Measurements from ENCODE around the gene MYRF.

The MYRF gene

DNA sequence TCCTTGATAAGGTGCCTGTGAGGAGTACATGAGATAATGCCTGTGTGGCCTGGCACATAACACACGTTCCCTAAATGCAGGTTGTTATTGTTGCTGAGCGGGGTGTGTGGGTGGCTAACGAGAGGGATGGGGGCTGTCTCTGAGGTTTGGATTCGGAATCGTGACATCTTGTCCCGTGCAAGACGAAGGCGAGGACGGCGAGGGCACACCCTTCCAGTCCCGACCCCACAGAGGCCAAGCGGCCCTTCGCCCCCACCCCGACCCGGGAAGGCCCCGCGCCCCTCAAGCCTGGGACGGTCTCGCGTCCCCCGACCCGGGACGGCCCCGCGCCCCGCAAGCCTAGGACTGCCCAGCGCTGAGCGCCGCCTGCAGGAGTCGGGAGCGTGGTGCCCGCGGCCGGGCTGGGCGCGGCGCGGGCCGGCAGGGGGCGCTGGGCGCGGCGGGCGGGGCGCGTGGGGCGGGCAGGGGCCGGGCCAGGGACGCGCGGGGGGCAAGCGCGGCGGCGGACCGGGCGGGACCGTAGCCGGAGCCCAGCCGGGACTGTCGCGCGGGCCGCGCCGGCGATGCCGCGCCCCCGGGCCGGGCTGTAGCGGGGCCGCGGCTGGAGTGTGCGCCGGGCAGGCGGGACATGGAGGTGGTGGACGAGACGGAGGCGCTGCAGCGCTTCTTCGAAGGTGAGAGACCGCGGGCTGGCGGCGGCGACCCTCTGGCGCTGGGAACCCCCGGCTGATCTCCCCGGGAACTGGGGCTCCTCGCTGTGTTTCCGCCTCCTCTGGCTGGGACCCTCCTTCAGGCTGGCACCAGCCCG lies at the start of gene MYRF:
Gene MYRF, plus strand, starts transcription at position 520 of the 808 bp plus-strand sequence. Its CDS starts 109 bp downstream, at position 629.
- no peak for DNase-seq (ENCODE audit: low read depth, low spot score)

DNA sequence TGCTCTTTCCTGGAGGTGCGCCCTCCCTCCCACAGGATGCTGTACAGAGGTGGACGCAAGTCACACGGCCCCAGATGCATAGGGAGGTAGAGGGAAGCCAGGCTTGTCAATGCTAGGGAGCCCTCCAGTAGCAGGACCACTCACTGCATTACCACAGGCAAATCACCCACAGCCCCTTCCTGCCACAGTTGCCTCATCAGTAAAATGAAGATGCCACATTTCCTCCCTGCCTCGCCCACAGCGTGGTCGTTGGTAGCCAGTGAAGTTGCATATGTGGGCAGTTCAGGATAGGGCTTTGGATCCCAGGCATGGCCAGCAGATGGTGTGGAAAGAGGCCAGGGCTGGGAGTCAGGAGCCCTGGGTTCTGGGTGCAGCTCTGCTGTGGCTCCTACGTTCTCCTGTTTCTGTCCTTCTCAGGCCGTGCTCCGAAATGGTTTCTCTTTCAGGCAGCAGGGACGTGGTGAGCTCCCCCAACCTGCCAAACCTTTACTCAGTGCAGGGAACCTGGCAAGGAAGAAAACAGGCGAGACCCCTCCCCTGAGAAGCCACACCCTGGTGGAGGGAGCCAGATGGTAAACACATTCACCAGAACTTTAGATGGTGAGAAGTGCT lies 49.6 kb upstream of the MYRF start:
- DNase-seq (ENCODE audit: low read depth, low spot score), result no peak

DNA sequence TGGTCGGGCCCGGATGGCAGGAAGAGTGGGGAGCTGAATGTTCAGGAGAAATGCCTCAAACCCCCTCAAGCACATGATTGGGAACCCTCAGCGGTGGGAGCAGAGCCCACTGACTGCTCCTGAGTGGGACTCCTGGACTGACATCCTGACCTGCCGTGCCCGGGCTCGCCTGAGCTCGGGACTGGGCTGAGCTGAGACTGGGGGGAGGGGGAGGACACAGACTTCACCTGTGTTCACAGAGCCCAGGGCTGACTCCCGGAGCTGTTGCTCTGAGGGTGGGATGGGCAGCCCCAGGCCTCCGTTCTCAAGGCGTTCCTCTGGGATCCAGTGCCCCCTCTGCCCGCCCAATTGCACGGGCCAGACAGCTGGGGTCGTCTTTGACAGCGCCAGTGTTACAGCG lies 47.6 kb upstream of the MYRF start:
- no peak for DNase-seq (ENCODE audit: low read depth, low spot score)

DNA sequence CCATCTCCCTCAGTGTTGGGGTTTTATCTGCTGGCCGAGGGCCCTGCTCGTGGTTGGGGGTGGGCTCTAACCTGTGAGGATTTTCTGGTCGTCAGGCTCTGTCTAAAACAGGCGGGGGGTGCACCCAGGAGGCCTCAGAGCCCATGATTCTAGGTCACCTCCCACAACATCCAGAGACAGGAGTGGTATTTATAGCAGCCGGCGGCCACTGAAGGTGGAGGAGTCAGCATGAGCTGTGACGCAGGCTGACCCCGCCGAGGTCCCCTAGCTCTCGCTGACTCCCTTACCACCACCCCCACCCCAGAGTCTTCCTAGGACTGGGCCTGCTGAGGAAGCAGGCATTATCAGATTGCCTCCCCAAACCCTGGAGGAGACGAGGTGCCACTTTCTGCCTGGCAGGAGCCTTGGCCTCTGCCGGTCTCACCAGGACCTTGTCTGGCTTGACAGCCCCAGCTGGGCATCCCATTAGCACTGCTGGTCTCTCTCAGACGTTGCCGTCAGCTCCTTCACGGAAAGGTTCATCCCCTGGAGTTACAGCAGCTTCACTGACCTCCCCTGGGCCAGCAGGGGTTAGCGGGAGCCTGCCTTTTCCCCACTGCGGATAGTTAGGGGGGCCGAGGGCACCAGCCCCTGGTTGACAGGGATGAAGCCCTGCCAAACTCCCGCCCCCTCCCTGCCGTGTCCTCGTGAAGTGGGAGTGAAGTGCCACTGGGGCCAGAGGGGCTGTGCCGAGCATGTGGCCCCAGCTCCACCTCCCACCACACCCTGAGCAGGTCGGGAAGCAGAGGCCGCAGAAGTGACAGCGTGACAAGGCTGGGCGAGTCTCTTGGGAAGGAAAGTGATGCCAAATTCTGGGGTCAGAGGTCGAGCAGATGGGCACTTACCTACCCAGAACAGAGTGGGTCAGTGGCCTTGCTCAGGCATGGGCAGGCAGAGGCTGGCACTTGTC lies 45.7 kb upstream of the MYRF start:
- no peak for DNase-seq (ENCODE audit: low read depth, low spot score)

DNA sequence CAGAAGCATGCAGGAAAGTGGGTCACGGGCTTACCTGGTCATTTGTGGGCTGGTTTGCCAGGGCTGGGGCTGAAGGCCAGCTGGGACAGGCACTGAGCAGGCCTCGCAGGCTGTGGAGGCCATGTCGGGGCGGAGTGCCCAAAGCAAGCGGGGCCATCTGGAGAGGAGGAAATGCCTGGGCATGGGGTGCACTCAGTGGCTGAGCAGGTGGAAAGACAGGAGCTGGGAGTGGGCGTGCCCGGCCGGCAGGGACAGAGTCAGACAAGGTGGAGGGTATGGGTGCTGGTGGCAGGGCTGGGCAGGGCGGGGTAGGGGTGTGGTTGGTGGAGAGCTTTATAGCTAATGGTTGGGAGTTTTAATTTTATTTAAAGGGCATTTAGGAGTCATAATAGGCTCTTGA lies 44.9 kb upstream of the MYRF start:
- no peak for DNase-seq (ENCODE audit: low read depth, low spot score)

DNA sequence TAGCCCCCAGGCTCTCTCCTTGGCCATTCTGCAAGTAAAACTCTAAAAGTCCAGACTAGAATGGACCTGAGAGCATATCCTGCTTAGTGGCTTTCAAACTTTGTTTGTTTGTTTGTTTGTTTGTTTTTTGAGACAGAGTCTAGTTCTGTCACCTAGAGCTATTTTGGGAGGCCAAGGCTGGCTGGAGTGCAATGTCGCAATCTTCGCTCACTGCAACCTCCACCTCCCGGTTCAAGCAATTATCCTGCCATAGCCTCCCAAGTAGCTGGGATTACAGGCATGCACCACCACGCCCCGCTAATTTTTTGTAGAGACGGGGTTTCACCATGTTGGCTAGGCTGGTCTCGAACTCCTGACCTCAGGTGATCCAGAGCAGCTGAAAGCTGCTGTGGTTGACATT lies 43.3 kb upstream of the MYRF start:
- DNase-seq (ENCODE audit: low read depth, low spot score), result no peak

DNA sequence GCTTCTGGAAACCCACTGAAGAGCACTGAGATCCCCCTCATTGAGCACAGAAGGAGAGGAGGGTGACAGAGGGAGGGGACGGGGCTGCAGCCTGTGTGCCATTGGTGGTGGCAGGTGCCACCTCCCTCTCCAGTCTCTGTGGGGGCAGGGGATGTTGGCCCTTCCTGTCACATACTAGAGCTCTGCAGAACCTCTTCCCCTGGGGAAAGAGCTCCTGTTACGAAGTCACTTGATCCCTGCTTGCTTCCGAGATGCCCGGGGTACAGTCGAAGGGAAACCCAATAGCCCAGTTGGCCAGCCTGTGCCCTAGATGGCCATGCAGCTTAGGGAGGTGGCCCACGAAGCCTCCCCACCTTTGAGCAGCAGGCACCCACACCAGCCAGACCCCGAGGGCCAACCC lies 42.9 kb upstream of the MYRF start:
- DNase-seq (ENCODE audit: low read depth, low spot score), result no peak

DNA sequence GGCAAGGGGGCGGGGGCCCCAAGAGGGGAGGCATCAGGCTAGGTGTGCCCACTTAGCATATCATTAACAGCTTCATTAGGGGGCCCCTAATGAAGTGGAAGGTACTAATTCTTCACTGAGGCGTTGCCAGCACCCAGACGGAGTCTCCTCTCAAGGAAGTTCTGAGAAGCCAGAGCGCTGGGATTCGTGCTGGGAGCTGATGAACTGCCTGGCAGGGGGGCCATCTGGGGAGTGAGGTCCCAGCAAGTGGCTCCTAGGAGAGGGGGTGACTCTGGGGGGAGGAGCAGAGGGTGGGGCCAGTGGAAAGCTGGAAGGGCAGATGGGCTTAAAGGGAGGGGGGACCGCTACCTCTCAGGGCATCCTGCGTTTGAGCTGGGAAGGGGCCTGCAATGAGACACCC lies 42.4 kb upstream of the MYRF start:
- no peak for DNase-seq (ENCODE audit: low read depth, low spot score)

DNA sequence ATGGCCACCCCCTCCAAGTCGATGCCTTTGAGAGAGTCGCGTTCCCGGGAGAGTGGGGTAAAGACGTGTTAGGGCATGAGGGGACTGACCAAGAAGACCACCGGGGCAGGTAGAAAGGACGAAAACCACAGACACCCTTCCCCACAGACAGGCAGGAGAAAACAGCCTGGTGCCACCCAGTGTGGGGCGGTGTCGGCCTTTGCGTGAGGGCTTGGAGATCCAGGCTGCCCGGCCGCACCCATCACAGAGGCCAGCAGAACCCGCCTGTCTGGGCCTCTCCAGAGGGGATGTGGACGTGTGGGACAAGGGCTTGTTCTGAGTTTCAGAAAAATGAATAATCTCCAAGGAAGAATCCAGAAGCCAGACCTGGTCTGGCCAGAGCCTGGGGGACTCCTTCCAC lies 41.4 kb upstream of the MYRF start:
- DNase-seq (ENCODE audit: low read depth, low spot score), result no peak

DNA sequence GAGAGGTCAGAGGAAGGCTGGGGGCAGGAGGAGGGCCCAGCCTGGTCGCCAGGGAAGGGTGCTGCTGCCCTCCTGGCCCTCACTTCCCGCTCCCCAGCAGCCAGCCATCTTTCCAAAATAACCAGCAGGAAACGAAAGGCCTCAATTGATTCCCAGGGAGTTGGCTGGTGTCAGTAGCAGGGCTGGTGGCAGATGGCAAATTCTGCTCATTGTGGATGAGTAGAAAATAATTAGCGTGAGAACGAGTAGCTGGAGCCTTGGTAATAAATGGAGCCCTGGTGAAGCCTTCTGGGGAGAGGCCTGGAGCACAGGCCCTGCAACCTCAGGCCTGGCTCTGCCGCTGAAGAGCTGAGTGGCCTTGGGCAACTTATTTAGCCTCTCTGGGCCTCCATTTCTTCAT lies 40.9 kb upstream of the MYRF start:
- no peak for DNase-seq (ENCODE audit: low read depth, low spot score)

DNA sequence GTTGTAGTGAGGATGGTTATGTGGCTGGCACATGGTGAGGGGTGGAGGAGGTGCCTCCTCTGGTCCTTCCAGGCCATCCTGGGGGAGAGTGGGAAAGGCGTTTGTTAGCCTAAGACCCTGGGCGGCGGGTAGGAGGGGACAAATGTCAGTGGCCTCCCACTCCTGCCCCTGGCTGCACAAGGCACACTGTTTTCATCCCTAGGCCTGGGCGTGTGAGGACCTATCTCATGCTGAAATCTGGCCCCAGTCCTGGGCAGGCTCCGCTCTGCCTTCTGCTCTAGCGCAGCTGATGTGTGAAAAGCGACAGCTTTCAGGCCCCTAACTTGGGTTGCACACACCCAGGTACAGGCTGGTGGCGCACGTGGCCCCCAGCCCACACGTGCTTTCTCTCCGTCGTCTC lies 40.1 kb upstream of the MYRF start:
- no peak for DNase-seq (ENCODE audit: low read depth, low spot score)

DNA sequence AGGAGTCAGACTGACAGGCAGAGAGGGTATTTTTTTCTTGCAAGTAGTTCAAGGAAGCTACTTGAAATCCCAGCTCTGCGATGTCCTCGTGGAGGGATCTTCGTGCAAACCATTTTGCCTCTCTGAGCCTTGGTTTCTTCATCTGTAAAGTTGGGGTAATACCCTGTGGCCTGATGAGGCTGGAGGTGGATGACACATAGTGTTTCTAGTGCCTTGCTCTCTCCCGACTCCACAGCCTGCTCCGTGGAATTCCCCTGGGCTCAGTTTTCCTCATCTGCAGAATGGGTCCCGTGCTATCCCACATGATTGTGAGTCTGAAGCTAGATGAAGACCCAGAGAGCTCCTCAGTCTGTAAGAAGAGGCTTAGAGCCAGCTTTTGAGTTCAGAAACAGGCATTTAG lies 39.6 kb upstream of the MYRF start:
- no peak for DNase-seq (ENCODE audit: low read depth, low spot score)

DNA sequence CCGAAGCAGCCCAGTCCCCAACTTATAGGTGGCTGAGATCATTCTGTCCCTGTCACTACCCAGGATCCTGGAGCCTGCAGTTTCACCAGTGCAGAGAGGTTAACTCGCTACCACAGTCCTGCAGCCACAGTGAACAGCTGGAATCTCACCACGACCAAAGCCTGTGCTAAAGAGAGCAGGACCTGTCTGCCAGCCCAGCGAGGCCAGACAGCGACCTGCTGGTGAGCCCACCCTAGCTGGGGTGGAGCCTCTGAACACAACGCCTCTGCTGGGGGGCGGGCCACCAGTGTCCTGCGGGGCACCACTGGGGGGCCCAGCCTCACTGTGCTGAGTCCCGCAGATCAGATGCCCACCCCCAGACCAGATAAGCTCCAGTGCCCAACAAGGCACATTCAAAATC lies 39.0 kb upstream of the MYRF start:
- DNase-seq (ENCODE audit: low read depth, low spot score), result no peak

DNA sequence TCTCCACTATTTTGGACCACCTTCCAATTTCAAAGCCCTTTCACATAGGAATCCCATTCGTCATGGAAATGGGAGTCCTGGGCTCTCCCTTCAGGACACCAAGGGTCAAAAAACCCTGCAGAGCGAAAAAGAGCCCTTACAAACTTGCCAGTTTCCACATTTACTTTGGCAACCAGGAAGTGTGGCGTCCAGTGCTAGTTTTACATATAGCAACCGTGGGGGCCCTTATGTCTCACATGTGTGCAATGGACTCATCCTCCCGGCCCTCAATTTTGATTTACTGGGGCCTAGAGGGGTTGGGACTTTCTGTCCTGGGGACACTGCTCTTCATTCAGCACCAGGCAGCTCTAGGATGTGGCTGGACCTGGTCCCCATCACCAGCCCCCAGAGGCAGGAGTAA lies 38.5 kb upstream of the MYRF start:
- no peak for DNase-seq (ENCODE audit: low read depth, low spot score)

DNA sequence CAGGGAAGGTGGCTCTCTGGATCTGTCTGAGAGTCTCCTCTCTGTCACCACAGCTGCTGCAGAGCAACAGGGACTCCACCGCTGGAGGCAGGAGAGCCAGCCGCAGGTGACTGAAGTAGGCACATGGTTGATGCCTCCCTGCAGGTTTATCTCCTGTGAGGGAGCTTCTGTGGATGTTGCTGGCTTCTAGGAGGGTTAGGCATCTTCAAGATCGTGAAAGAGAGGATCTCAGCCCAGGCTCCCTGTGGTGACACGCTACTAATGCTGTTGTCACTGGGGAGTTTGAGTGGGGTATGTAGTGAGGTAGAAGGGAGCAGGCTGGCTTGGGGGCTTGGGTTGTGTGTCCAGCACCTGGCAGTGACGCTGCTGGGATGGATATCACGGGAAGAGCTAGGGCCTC lies 38.1 kb upstream of the MYRF start:
- DNase-seq (ENCODE audit: low read depth, low spot score), result no peak

DNA sequence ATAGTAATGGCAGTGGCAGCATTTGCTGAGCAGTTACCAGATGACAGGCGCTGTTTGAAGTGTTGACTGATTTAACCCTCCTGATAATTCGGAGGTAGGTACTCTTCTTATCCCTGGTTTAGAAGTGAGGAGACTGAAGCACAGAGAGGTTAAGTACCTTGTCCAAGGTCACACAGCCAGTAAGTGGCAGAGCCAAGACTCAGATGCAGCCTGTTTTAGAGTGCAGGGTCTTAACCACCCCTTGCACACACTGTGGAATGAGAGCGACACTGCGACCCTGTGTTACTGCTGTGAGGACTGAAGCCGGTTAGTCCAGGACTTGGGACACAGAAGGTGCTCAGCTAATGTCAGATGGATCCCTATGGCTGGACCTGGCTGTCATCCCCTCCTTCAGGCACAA lies 37.5 kb upstream of the MYRF start:
- DNase-seq (ENCODE audit: low read depth, low spot score), result no peak

DNA sequence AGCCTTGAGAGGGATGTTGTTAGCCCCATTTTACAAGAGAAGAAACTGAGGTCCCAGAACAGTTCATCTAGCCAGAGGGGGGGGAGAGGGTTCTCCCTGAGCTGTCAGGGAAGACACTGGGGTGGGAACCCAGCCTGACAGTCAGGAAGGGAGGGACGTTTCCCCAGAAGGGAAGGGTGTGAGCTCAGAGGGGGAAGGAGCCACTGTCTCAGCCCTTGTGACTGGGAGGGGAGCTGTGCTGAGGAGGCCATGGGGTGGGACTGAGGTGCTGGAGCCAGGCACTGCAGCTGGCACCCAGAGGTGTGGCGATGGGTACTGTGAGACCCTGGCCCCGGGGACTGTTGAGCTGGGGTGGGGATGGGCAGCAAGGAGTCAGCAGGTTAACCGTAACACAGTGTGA lies 36.6 kb upstream of the MYRF start:
- no peak for DNase-seq (ENCODE audit: low read depth, low spot score)

DNA sequence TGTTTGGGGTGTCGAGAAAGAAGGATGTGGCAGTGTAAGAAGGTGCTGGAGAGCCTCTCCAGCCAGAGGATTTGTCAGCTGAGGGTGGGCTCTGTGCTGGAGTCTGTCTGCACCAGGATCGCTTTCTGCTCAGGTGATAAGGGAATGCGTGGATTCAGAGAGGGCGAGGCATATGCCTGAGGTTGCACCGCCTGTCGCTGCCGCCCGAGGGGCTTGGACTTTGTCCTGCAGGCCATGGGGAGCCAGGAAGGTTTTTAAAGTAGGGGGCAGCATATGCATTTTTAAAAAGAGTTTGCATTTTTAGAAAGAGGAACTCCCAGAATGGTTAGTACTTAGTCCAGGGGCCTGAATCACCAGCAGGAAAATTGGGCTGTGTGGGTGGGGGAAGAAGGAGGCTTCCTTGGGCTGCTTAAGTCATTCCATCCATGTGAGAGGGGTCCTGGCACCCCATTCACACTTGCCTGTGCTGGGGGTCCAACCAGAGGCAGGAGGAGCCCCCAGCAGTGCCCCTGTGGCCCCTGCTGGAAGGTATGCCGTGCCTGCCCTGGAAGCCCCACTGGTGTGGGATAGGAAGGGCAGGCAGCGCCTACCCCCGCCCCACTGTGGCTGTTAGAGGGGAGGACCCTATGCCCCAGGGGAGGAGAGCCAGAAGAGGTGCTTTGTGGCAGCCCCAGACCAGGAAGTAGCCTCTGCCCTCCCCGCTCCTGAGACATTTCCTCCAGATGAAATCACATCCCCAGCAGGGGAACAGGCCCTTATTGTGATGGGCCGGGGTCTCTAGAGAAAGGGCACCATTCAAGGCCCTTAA lies 35.8 kb upstream of the MYRF start:
- DNase-seq (ENCODE audit: low read depth, low spot score), result no peak

DNA sequence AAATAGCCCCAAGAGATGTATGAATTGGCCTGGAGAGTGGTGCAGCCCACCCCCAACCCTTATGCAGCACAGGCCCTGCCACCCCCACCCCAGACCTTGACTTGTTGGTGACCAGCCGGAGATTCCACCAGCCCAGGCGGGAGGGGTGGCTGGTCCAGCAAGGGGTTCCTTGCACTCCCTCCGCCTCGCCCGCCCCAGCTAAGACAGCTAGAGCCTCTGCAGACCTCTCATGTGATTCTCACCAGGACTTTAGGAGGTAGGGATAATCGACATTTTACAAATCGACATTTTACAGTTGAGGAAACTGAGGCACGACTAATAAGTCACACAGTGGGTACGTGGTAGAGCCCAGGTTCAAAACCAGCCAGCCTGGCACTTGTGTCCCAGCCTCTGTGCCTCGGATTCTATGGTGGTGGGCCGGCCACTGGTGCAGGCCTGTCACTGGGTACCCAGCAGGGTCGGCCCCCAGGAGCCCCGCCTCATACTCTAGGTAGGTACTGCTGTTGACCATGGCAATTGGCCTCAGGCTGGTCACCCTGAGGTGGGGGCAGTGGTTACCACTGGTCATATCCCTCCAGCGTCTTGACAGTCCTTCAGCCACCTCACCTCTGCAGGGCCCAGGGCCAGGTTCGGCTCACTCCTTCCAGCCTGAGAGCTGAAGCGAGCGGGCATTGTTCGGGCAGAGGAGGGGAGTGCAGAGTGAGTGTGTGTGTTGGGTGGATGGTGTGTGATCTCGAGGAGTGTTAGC lies 35.0 kb upstream of the MYRF start:
- no peak for DNase-seq (ENCODE audit: low read depth, low spot score)

DNA sequence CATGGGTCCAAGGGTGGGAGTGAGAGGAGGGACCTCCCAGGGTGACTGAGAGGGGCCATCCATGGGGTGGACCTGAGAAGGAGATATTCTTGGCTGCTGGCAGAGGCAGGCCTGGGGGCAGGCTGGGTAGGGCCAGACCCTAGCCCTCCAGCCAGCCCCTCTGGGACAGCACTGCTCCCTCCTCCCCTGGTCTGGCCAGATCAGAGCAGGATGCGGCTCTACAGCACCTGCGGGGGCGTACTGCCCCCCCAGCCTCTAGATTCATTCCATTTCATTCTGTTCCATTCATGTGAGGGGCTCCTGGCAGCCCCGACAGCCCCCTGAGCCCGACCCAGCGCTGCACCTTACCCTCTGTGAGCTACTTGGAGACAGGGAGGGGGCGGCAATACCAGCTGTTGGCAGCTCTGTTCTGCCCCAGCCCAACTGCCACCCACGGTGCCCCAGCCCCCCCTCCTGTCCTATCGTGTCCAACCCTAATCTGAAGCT lies 34.3 kb upstream of the MYRF start:
- DNase-seq (ENCODE audit: low read depth, low spot score), result no peak

Measured in smooth muscle cell of the brain vasculature (primary cell).